Measurements from ENCODE around the gene XRRA1. TPM values are rescaled to one million over a fixed set of nuclear protein-coding genes. Genes with fewer than 3 reads are reported as not detected.

XRRA1 gene
- total RNA-seq, 1 experiment from 2014 or later: 17.3 TPM

- Histone ChIP-seq H3K4me3 (replicated peaks in 1 of 2; ENCODE audit: low read depth in 1 of 2, low read length in 2 of 2) (no peak overlapping the region), H2AFZ (ENCODE audit: low read depth, low read length, poor library complexity, severe bottlenecking) (no peak overlapping the region), H3K27ac (ENCODE audit: low read depth, low read length) (no peak overlapping the region), H4K20me1 (ENCODE audit: insufficient read depth) (no peaks in the 10 kb centered on the region), H3K9me3 (ENCODE audit: control insufficient read depth in 1 of 2, insufficient read depth in 1 of 2, low read depth in 1 of 2, low read length in 2 of 2) (0 out of 4 replicates have a peak, but pooled peaks cover 0 to 4% of the 10 kb centered on the region in 2 experiments), H3K9me2 (ENCODE audit: insufficient read depth) (no peaks in the 10 kb centered on the region), H3K4me2 (ENCODE audit: low read length) (no peak overlapping the region), H3K9ac (ENCODE audit: low read length) (no peak overlapping the region), H3K36me3 (ENCODE audit: control insufficient read depth in 1 of 2, insufficient read depth in 2 of 2, low read length in 2 of 2) (peaks cover 0 to 26% of the 10 kb centered on the region in 2 experiments; a peak in 2 of 4 replicates), H3K79me2 (ENCODE audit: insufficient read depth, low read length) (no peaks in the 10 kb centered on the region; the same call in 1 of the 2 replicates), H3K4me1 (ENCODE audit: control insufficient read depth in 1 of 2, insufficient read depth in 2 of 2, low read length in 2 of 2) (peaks cover 0 to 7% of the 10 kb centered on the region in 2 experiments; a peak in 1 of 4 replicates), H3K27me3 (ENCODE audit: insufficient read depth, low read length) (no peaks in the 10 kb centered on the region)
- ChIA-PET CTCF (no interaction called here), POLR2A (no interaction called here), RAD21 (ENCODE audit: low non-redundant PET in 1 of 2, low total read pairs in 2 of 2, uncharacterized antibody in 2 of 2, unreplicated experiment in 2 of 2) (no interaction called here)
- ATAC-seq: no peak
- no peak for DNase-seq (ENCODE audit: low read depth, low spot score)
- BruUV-seq (replicated peaks): no TSS peak
- intact Hi-C loops (cut with micrococcal nuclease): no loop called here
- TF ChIP-seq JUND (IDR thresholded peaks at IDR 0.05): no peak
- no peak for TF ChIP-seq ZNF274 (IDR thresholded peaks at IDR 0.05; ENCODE audit: low read depth, low read length)
- no peak for TF ChIP-seq REST (IDR thresholded peaks at IDR 0.05; ENCODE audit: low read depth)
- TF ChIP-seq, protein P1, sequence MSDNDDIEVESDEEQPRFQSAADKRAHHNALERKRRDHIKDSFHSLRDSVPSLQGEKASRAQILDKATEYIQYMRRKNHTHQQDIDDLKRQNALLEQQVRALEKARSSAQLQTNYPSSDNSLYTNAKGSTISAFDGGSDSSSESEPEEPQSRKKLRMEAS (IDR thresholded peaks at IDR 0.05): no peak
- TF ChIP-seq, protein P2, sequence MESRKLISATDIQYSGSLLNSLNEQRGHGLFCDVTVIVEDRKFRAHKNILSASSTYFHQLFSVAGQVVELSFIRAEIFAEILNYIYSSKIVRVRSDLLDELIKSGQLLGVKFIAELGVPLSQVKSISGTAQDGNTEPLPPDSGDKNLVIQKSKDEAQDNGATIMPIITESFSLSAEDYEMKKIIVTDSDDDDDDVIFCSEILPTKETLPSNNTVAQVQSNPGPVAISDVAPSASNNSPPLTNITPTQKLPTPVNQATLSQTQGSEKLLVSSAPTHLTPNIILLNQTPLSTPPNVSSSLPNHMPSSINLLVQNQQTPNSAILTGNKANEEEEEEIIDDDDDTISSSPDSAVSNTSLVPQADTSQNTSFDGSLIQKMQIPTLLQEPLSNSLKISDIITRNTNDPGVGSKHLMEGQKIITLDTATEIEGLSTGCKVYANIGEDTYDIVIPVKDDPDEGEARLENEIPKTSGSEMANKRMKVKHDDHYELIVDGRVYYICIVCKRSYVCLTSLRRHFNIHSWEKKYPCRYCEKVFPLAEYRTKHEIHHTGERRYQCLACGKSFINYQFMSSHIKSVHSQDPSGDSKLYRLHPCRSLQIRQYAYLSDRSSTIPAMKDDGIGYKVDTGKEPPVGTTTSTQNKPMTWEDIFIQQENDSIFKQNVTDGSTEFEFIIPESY (IDR thresholded peaks at IDR 0.05; ENCODE audit: extremely low read depth, insufficient replicate concordance, low read length): no peak
- no peak for TF ChIP-seq CEBPB (IDR thresholded peaks at IDR 0.05; ENCODE audit: low read depth)
- no peak for TF ChIP-seq ZFX (IDR thresholded peaks at IDR 0.05)
- no peak for TF ChIP-seq EGR1 (IDR thresholded peaks at IDR 0.05; ENCODE audit: low read depth)
- TF ChIP-seq TCF7L2 (IDR thresholded peaks at IDR 0.05; ENCODE audit: borderline replicate concordance, extremely low read depth, insufficient read depth, insufficient read length): no peak
- TF ChIP-seq ATF3 (IDR thresholded peaks at IDR 0.05): no peak
- no peak for TF ChIP-seq CTCF (IDR thresholded peaks at IDR 0.05 in 2 of 3, conservative IDR thresholded peaks at IDR 0.05 in 1 of 3; ENCODE audit: borderline replicate concordance in 1 of 3, insufficient read depth in 1 of 3, low read depth in 2 of 3, low read length in 2 of 3)
- TF ChIP-seq SRF (IDR thresholded peaks at IDR 0.05; ENCODE audit: low read depth): no peak
- TF ChIP-seq SIN3A (IDR thresholded peaks at IDR 0.05; ENCODE audit: low read depth): no peak
- no peak for TF ChIP-seq SP1 (IDR thresholded peaks at IDR 0.05; ENCODE audit: low read depth)
- no peak for TF ChIP-seq RAD21 (IDR thresholded peaks at IDR 0.05; ENCODE audit: low read depth)
- no peak for TF ChIP-seq POLR2A (IDR thresholded peaks at IDR 0.05; ENCODE audit: borderline replicate concordance, extremely low read depth, insufficient read depth, insufficient read length)
- no peak for TF ChIP-seq POLR2AphosphoS5 (IDR thresholded peaks at IDR 0.05; ENCODE audit: low read depth, low read length)
- no peak for TF ChIP-seq ELF1 (IDR thresholded peaks at IDR 0.05; ENCODE audit: borderline replicate concordance, low read depth)
- TF ChIP-seq YY1 (IDR thresholded peaks at IDR 0.05; ENCODE audit: extremely low read depth, insufficient replicate concordance, low read depth, low read length): no peak
These were observed 128.1 kb downstream of the XRRA1 start for GRCh38 chr11:74820763-74821162.
